Testis (tissue), 2 donors: ENCODE results near the gene CDK2AP2.

Source experiments
- CTCF ChIP-seq, 3 experiments: fragments of 450-650 bp in 2 of 3; fragments of 200-600 bp in 1 of 3; sonication (generic) in 1 of 3; IDR thresholded peaks; one replicate each; pipeline ENCODE4 v1.5.1; 2016 to 2019; ENCODE audit warnings: antibody characterized with exemption in 3 of 3, mild to moderate bottlenecking in 2 of 3, moderate library complexity in 1 of 3
- POLR2A ChIP-seq: fragments of 450-650 bp; IDR thresholded peaks from one replicate; pipeline ENCODE4 v1.6.1; 2017; ENCODE audit warnings: antibody characterized with exemption, mild to moderate bottlenecking, moderate library complexity

DNA sequence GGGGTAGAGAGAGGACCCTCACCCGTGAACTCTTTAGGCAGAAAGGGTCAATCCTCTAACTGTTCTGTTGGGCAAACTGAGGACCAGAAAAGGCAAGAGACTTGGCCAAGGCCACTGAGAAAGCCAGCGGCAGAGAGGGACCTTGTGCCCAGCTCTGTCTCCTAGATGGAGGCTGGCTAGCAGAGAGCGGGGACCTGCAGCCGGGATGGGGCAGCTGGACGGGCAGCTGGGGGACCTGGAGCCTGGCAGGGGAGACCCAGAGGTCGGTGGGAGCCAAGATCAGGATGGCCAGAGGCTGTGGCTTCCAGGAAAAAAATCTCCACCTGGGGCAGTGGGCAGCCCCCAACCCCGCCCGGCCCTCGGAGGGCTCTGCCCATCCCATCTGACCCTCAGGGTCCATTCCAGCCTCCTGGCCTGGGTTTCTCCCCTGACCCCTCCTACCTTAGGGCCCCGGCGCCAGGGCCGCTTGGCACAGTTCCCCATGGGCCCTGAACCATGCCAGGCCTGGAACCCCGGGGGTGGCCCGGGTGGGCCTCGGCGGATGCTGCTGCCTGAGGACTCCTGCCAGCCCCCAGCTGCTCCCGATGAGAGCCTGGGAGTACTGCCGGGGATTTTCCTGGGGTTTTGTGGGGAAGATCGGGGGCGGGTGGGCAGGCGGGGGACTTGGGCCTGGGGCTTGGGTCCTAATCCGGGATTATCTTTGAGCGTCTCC is 15.0 kb upstream of the CDK2AP2 start, which contains the start of gene CABP2:
- TF ChIP-seq CTCF (IDR thresholded peaks at IDR 0.05) (no peak), POLR2A (no peak)
